Cardiac fibroblast (primary cell): ENCODE results near the gene PLSCR4.

ENCODE experiments used
- DNase-seq, 2 donors: peaks; one replicate each; pipeline versions ENCODE4 v3.0.0 to v3.0.0-alpha.2; 2010; ENCODE audit warnings: low read depth in 2 of 2
- H3K4me3 ChIP-seq, 2 donors: replicated peaks in 1 of 2; 1 replicate in 1 of 2; 2 replicates in 1 of 2; pipeline ENCODE4 v1.5.1; 2011; ENCODE audit warnings: low read depth in 2 of 2, low read length in 2 of 2, mild to moderate bottlenecking in 2 of 2, moderate library complexity in 1 of 2
- CTCF ChIP-seq: IDR thresholded peaks from one replicate; pipeline ENCODE4 v1.5.1; 2011; ENCODE audit warnings: low read depth, mild to moderate bottlenecking, low read length, inconsistent platforms

The PLSCR4 gene

GRCh38 chr3:146223401-146224373 is 27.2 kb downstream of the PLSCR4 start:
- no peak overlapping the region for H3K4me3 ChIP-seq
- no peak for TF ChIP-seq CTCF
- peak in 1 of 2 donors; percentile 67 for DNase-seq

GRCh38 chr3:146222204-146223046 is 28.5 kb downstream of the PLSCR4 start:
- no peak overlapping the region for H3K4me3 ChIP-seq
- peak; percentile 55 to 73 for DNase-seq
- no peak for TF ChIP-seq CTCF

- H3K4me3 ChIP-seq: no peak overlapping the region
- DNase-seq: peak in 1 of 2 donors; percentile 56
- TF ChIP-seq CTCF: no peak
Measured at GRCh38 chr3:146221276-146221675, 29.6 kb downstream of the PLSCR4 start.

GRCh38 chr3:146218880-146219866 is 31.7 kb downstream of the PLSCR4 start:
- DNase-seq: peak; percentile 65 to 68
- peak; percentile 41 for TF ChIP-seq CTCF

GRCh38 chr3:146217324-146217723 is 33.6 kb downstream of the PLSCR4 start:
- DNase-seq: peak in 1 of 2 donors; percentile 41
- no peak for TF ChIP-seq CTCF

More at GRCh38 chr3:146218880-146219866, 31.7 kb downstream of the PLSCR4 start:
- H3K4me3 ChIP-seq: no peak overlapping the region

GRCh38 chr3:146214493-146214892 is 36.4 kb downstream of the PLSCR4 start:
- no peak for TF ChIP-seq CTCF
- no peak for DNase-seq
- no peak overlapping the region for H3K4me3 ChIP-seq

More at GRCh38 chr3:146217324-146217723, 33.6 kb downstream of the PLSCR4 start:
- H3K4me3 ChIP-seq: no peak overlapping the region
